GM18519 (cell line): ENCODE results near the gene LYVE1.
"Not testable (repeated sequence)": the region's sequence is repeated elsewhere in the genome, so short reads cannot be mapped to it uniquely, and the experiment has no call there.

ENCODE experiments used
- ATAC-seq: cut with Tn5 transposase; IDR thresholded peaks from one replicate; pipeline ENCODE4 v1.9.1; 2021; ENCODE audit warnings: mild to moderate bottlenecking, moderate library complexity; ENCODE audit not compliant: unreplicated experiment, low FRiP score

The LYVE1 gene

DNA sequence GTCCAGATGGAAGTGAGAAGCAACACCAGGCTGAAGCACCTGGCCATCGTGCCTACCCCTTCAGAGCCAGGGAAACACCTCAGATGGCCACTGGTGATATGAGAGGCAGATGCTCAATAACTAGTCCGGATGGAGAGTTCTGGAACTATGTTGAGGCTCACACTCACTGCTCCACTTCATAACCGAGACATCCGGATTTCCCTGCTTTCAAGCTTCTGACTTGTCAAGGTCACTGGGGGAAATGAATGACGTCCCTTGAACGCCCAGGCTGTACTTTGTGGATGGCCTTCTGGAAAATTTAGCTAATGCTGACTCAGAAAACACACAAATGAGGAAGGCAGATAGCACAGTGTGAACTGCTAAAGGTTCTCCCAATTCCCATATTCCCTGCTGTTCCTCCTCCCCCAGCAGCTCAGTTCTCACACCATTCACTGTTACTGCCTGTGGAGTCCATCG lies at the start of gene LYVE1:
Gene LYVE1, minus strand, starts transcription at position 180 of the 456 bp plus-strand sequence. Its CDS starts 133 bp downstream, at position 47.
- ATAC-seq = no peak

GRCh38 chr11:10617551-10617950 lies 49.1 kb upstream of the LYVE1 start:
- ATAC-seq = no peak

DNA sequence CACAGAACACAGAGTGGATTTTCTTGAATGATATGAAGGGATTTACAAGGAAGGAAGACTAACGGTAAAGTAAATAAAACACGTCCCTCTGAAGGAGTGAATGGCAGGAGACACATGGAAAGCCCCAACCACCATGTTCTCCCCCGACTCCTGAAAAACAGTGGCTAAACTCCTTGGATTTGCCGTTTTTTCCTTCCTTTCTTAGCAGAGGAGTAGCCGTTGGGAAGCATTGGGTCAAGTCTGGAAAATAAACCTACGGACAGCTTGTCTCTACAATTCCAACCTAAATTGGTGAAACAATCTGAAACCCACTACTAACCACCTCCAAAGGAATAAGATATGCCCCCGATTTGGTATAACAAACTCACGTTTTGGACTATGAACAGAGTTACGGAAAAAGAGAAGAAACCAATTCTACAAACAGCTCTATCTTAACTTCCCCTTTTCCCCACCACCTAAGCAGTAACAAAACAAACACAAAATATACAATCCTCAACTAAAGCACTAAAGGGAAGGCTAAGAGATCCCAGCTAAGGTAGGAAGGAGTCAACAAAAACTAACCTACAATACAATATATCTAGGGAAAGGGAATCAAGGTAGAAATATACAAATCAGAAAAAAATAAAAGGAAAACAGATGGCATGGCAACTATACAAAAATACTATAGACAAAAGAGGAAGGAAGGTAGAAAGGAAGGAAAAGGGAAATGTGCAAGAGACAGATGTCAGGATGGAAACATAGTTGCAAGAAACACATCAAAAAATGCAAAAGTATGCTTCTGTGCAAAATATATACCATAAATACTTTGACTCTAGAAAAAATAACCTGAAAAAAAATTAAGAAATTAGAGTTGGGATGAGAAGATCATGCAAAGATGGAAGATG lies 43.8 kb upstream of the LYVE1 start:
- ATAC-seq = no peak

GRCh38 chr11:10609636-10610035 lies 41.2 kb upstream of the LYVE1 start:
- ATAC-seq = no peak

DNA sequence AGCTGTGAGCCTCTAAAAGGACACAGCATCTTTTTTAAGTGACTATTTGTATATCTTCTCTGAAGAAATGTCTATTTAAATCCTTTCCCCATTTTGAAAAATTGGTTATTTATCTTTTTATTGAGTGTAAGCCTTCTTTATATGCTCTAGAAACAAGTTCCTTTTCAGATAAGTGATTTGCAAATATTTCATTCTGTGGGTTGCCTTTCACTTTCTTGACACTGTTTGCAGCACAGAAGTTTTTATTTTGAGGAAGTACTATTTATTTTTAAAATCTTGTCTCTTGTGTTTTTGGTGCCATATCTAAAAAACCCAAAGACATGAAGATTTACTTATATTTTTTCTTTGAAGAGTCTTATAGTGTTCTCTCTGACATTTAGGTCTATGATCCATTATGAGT lies 40.1 kb upstream of the LYVE1 start:
- no peak for ATAC-seq

GRCh38 chr11:10607462-10608132 lies 39.1 kb upstream of the LYVE1 start:
- no peak for ATAC-seq

DNA sequence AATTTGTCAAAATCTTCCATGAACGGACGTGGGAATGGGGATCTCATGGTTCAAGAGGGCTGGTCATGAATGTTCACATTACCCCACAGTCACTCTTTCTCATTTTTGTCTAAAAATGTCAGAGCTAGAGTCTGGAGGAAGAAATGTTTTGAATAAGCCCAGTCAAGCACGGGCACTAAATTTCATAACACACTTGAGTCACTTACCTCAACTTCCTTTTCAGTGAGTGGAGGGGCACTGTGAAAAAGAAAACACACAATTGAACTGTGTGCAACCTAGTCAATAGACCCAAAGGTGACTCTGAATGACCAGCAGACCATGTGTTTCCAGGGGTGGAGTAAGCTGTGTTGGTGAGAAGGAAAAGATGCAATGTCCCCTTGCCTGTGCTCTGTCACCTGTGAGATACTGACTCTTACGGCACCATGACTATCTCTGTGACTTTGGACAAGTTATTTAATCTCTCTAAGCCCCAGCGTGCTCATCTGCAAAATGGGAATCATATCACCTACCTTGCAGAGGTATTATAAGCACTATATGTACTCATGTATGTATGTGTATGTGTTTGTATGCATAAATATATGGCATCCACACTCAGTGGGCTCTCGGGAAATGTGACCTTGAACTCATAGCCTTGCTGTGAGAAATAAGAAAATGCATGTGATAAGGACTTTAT lies 38.2 kb upstream of the LYVE1 start:
- no peak for ATAC-seq

- ATAC-seq = no peak
These were observed 37.5 kb upstream of the LYVE1 start for GRCh38 chr11:10605941-10606381.

GRCh38 chr11:10604798-10605197 lies 36.3 kb upstream of the LYVE1 start:
- no peak for ATAC-seq

GRCh38 chr11:10604340-10604748 lies 35.9 kb upstream of the LYVE1 start:
- ATAC-seq = no peak

GRCh38 chr11:10603721-10604297 lies 35.3 kb upstream of the LYVE1 start:
- no peak for ATAC-seq

DNA sequence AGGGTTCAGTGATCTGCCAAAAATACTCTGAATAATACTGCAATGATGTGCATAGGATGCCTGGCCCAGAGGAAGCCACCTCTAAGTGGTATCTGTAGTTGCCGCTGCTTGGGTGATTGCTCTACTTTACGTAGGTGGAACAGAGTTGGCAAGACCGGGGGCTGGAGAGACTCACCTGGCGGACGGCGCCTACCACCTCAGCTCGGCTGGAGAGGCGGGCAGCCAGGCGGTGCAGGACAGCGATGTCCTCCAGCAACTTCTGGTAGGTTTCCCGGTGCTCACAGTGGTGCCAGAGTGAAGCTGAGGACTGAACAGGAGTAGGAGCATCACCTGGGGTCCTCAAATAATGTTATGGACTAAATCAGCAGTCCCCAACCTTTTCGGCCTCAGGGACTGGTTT lies 34.5 kb upstream of the LYVE1 start:
- no peak for ATAC-seq

- ATAC-seq = no peak
These were observed 33.9 kb upstream of the LYVE1 start for GRCh38 chr11:10602366-10602765.

GRCh38 chr11:10601837-10602236 lies 33.4 kb upstream of the LYVE1 start:
- no peak for ATAC-seq

GRCh38 chr11:10600570-10601248 lies 32.2 kb upstream of the LYVE1 start:
- no peak for ATAC-seq

DNA sequence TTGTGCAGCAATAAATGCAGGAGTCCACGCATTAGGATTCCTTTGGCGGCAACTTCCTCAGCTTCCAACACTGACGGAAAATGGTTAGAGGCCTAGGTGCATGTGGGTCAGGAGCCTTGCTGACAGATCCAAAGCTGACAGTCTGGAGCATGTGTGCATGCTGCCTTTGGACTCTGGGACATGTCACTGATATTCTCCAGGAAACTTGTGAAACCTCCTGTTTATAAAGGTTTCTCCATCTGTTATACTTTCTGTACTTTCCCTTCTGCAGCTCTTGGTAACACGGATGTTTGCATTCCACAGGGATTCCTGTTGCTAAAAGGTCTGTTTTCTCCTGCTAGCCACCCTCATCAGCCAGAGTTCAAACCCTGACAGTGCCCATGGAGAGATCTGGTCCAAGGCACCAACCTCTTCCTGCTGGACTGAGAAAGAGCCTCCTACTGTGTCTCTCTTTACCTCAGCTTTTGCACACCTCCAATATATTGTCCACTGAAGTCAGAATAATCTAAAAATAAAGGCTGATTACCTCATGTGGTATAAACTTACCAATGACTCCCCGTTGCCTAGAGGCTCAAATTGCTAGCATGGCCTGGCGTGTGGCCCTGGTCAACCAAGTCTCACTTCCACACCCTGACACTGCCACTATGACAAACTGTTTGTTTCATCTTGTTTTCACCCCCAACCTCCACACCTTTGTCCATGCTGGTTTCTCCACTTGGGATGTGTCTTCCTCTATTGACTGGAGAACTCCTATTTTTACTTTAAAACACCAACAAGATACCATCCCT lies 31.1 kb upstream of the LYVE1 start:
- ATAC-seq = no peak

DNA sequence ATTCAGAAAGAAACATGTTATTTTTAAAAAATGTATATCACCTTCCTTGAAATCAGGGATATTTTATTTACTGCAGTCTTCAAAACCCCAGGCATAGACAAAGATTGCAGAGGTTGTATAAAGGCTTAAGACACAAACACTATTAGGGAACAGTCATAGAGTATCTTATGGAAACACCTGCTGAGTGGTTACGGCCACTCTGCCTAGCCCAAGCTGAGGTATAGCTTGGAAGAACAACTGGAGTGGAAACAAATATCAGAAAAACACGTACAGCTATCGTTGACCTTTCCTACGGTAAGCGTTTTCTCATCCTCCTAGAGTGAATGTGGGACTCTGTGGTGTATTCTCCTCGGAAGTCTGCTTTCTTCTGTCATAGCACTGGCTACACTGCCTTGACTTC lies 30.4 kb upstream of the LYVE1 start:
- ATAC-seq = no peak

GRCh38 chr11:10597877-10598351 lies 29.4 kb upstream of the LYVE1 start:
- no peak for ATAC-seq

DNA sequence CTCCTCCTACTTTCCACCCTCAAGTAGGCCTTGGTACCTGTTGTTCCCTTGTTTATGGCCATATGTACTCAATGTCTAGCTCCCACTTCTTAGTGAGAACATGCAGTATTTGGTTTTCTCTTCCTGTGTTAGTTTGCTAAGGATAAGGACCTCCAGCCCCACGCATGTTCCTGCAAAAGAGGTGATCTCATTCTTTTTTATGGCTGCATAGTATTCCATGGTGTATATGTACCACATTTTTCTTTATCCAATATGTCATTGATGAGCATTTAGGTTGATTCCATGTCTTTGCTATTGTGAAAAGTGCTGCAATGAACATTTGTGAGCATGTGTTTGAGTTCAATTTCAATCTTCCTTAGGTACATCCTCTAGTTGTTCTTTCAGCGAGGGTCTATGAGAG lies 27.4 kb upstream of the LYVE1 start:
- ATAC-seq = not testable (repeated sequence)
